Placental epithelial cell (primary cell): ENCODE measurements around the gene MLN. TPM values are rescaled to one million over a fixed set of nuclear protein-coding genes. Genes with fewer than 3 reads are reported as not detected.

Experiments
- total RNA-seq: library from RNA; depleted of rRNA; stranded (reverse); fragments of >200 nt; gene quantifications from 2 replicates; pipeline ENCODE4 v1.2.3, GENCODE V29; 2012

Gene MLN
- not detected in 2 replicates for total RNA-seq

GRCh38 chr6:33803571-33804053, at the start of gene MLN:
Gene MLN (minus strand): TSS chr6:33804003. CDS start chr6:33801163, 2,840 bp downstream.

GRCh38 chr6:33788694-33789549, 14.9 kb downstream of the MLN start, which contains the start of gene LEMD2:
Gene LEMD2 (minus strand): TSS chr6:33789130. CDS start chr6:33789116, 14 bp downstream.

GRCh38 chr6:33746651-33747100, 57.1 kb downstream of the MLN start, which contains the start of gene IP6K3:
Gene IP6K3 (minus strand): TSS chr6:33746905. CDS start chr6:33735476, 11,429 bp downstream.

Other genes starting within 250 kb of the MLN start
- 11.4 and 33.7 TPM in 2 replicates for gene BAK1, start 223.7 kb downstream of the MLN start, total RNA-seq
- 32.6 and 64.2 TPM in 2 replicates for gene ITPR3, start 182.7 kb downstream of the MLN start, total RNA-seq
- gene UQCC2, start 92.3 kb downstream of the MLN start, total RNA-seq = 7.9 and 17.0 TPM in 2 replicates
- gene IP6K3, start 57.1 kb downstream of the MLN start, total RNA-seq = 2.4 and 6.3 TPM in 2 replicates
- 42.4 and 53.8 TPM in 2 replicates for gene LEMD2, start 14.9 kb downstream of the MLN start, total RNA-seq